Measurements from ENCODE around the gene LMO1.

The LMO1 gene

DNA sequence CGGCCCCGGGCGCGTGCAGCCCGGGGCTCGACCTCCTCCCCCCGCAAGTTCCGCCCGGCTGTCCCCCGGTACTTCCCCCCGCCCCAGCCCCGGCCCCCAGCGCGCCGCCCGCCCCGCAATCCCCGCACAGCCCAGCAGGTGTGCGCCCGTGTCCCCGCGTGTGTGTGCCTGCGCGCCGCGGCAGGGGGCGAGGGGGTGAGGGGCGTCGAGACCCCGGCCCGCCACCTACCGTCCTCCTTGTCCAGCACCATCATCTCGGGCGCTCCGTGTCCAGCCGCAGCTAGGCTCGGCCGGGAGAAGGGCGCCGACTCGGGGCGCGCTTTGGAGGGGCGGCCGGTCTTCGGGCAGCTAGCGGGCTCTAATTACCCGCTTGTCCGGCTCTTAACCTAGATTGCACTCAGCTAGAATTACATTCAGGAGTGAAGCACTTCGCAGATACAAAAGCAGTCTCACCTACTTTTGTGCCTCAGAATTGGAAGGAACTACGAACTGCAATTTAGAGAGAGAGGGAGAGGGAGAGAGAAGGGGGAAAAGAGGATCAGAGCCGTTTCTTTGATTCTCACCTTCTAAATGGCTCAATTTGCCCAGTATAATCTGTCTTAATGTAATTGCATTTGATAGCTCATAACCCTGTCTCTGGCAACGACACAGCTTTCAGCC lies 439 bp downstream of the LMO1 start:
- DNase-seq, result no peak

- no peak for DNase-seq
These were observed 1.0 kb downstream of the LMO1 start for GRCh38 chr11:8262552-8263108.

DNA sequence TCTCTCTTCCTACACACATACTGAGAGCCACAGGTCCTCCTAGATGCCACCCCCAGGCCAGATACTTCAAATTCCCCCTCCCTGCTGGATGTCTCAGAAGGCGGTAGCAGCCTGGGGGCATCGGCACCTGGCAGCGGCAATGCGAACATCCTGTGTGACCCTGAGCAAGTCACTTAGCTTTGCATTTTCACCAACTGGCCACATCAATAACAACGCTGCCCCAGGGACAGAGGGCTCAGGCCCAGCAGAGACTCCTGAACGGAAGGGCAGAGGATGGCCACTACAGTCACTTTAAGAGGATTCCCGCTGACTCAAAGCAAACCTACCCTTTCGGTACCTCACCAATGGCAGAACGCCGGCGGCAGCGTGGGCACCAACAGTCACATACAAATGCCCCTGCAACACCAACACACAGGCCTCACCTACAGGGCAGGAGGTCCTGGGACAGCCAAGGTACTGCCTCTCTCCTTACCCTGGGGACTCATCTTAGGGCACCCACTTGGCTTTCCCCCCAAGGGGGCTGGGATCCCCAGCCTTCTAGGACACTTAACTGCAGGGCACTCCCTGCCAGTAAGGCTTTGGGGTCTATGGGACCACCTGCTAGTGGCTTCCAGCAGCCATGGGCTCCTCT lies 1.6 kb downstream of the LMO1 start:
- DNase-seq, result no peak

- no peak for DNase-seq
These were observed 2.4 kb downstream of the LMO1 start for GRCh38 chr11:8261291-8261690.

DNA sequence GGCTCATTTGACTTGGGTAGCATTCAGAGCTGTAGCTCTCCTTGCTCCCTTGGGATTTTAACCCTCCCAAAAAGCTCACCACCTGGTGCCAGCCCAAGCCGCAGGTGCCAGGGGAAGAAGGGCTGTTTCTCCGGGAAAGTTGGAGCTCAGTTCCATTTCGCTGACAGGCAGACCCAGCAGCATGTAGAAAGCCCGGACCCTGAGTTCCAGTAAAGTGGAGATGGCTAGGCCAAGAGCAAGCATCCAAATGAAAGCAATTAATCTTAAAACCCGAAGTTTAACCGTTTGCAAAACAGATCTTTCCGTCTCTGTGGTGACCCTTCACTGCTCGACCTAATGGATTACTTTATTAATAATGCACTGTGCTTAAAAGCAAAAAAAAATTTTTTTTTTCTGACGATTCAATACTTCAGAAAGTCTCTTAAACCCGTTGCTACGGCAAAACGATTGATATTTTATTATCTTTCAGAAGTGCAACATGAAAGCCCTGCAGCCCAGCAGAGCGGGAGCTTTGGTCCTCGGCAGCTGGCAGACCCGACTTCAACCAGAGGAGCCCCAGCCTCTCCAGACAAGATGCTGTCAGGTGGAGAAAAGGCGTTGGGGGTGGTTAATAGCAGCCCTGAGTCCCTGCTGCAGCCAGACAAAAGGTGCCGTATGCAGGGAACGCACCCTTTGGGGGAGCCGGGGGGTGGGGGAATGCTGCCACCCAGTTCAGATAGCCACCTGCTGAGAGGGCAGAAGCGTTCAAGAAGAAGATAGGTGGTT lies 3.3 kb downstream of the LMO1 start:
- DNase-seq, result no peak

DNA sequence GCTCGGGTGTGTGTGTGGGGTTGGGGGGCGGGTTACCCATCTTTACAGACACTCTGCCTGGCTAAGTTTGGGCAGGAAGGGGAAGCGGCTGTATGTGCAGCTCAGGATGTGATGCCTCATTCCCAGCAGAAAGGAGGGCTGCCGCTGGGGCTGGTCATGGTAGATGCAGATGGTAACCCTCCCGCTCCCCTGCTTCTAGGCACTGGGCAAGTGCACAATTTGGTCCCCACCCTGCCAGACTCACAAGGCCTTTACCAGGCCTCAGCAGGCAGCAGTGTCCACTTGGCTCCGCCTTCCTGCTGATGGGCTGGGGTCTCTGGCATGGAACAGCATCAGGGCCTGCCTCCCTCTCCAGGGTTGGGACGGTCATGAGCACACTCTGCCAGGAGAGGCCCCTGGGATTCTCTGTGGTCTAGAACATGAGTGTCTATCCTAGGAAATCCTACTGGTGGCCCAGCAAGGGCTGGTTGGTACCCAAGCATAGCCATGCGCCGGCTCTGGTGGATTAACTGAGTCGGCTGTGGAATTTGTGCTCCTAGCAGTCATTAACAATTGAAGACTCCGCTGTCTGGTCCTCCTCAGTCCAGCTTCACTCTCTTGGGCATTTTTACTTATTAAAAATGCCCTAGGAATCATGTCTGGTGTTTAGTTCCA lies 4.2 kb downstream of the LMO1 start:
- DNase-seq, result no peak

DNA sequence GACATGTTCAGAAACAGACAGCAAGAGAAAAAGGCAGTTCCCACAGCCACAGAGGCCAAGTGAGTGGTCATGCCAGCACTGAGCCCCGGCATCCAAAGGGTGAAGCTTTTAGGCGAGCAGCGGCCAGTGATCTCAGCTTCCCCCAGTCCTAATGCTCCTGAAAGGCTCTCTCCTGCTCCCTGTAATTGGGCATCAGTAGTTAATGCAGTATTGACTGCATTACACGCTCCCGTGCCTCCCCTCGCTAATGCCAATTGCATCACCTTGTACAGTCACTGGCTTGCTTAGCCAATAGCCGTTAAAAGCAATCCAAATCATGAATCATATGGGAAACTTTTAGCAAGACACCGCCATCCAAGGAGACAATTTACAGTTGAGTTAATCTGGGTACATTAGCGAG lies 4.9 kb downstream of the LMO1 start:
- no peak for DNase-seq

DNA sequence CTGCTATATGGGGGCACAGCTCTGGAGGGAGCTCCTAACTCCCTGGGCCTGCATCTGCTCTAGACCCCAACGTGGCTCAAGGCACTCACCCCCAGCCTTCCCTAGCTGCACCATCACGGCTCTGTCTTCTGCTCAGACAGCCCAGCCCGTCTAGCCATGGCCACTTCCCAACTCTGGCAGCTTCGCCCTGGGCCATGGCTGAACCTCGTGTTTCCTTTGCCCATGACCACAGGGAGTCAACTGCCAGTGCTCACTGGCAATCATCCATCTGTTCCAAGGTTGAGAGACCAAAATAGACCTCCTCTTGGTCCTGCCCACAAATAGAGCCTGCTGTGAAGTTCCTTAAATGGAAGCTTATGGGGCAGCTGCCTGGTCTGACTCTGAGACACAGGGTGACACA lies 5.4 kb downstream of the LMO1 start:
- DNase-seq, result no peak

DNA sequence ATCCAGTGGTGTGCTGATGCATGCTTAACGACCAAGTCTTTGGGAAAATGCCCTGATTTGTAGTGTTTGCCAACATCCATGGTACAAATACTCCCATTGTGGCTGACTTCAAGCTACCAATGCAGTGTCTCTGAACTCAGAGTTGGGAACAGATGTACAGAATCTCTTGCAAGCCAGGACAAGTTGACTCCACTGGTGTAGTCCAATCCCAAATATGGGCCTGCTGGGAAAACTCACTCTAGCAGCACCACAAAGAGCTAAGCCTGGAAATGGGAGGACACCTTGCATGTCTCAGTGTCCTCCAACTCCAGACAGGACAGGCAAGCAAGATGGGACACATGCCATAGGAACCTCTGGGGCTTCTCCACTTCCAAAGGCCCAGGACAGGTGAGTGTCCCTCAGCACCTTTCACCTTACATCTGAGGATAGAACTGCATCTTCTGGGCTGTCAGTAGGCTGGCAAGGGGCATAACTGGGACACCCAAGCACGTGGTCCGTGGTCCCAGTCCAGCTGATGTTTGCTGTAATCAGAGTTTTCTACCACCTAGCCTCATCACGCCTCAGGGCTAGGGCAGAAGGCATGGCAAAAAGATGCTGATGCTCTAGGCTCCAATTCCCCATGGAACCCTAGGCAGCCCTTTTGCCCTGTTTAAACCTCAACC lies 6.5 kb downstream of the LMO1 start:
- DNase-seq, result no peak

DNA sequence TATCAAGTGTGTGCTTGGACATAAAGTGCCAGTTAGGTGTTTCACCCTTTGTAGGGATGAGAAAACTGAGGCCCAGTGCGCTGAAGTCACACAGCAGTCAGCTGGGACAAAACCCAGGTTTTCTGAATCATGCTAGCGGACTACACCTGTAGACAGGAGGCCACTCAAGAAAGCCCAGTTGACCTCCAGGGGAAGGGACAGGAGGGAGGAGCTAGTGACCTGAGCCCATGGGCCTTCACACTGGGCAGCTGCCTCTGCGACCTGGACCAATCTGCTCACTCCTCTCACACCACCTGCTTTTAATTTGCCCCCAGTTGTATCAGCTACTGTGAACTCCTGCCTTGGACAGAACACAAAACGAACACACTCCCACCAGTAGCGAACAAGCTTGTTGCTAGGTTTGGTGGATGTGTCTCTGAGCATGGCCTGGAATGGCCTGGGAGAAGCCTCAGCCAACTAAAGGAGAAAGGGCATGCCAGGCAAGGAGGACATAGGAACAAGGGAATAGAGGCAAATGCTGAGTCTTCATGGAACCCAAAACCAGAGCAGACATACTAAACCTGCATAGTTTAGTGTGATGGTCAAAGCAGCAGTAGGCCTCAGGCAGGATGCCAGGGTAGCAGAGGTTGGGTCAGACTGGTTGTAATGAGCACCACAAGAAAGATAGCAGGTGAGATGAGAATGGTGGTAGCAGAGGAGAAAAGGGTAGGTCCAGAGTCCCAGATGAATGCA lies 7.2 kb downstream of the LMO1 start:
- no peak for DNase-seq

DNA sequence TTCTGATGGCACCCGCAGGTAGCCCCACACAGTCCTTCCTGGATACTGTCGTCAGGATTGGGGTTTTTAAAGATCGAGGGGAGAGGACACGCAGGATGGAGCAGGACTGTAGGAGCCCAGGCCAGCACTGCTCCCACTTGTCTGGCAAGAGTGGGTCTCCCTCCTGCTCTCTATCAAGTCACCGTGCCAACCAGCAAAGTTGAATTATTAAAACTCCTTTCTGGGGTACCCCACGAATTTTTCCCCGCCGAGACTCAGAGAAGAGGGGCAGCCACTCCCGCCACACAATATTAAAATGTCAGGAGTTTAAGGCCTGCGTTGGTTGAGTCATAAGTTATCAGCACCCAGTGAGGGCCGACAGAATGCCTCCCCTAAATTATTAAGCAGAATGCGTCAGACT lies 10.1 kb downstream of the LMO1 start:
- no peak for DNase-seq

DNA sequence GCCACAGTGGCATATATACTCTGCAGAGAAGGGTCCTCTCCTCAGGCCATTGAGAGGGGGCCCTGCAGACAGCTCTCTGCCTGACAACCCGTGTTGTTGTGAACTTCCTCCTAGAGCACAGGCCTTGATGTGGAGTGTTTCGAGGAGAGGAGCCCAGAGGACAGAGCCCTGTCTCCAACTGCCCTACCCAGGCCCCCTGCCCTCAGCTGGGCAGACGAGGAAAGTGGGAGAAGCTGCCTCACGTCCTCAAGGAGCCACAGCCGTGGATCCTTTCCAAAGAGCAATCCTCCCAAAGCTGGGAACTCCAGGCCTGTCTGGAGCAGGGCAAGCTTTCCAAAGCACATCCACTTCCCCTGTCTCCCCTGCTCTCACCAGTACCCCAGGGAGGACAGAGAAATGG lies 10.7 kb downstream of the LMO1 start:
- DNase-seq, result no peak

GRCh38 chr11:8252388-8252787 lies 11.3 kb downstream of the LMO1 start:
- DNase-seq, result no peak

DNA sequence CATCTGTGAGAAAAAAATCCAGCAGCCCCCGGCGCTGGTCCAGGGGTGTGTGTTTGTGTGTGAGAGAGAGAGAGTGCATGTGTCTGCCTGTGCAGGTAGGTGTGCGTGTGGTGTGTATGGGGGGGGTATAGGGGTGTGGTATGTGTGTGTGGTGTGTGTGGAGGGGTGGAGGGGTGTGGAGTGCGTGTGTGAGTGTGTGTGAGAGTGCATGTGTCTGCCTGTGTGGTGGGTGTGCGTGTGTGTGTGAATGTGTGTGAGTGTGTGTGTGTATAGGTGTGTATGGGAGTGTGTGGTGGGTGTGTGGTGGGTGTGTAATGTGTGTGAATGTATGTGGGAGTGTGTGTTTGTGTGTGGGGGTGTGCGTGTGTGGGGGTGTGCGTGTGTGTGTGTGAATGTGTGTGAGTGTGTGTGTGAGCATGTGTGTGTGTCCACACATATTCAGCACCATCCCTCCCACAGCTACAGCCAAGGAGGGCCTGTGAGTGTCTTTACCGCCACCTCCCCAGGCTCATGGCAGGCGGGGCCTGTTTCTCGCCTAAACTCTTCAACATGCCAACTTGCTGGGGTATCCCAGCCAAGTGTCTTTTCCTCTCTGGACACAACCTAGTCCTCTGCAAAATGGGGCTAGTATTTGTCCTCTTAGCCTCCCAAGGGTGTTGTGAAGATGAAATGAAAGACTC lies 11.9 kb downstream of the LMO1 start:
- no peak for DNase-seq

DNA sequence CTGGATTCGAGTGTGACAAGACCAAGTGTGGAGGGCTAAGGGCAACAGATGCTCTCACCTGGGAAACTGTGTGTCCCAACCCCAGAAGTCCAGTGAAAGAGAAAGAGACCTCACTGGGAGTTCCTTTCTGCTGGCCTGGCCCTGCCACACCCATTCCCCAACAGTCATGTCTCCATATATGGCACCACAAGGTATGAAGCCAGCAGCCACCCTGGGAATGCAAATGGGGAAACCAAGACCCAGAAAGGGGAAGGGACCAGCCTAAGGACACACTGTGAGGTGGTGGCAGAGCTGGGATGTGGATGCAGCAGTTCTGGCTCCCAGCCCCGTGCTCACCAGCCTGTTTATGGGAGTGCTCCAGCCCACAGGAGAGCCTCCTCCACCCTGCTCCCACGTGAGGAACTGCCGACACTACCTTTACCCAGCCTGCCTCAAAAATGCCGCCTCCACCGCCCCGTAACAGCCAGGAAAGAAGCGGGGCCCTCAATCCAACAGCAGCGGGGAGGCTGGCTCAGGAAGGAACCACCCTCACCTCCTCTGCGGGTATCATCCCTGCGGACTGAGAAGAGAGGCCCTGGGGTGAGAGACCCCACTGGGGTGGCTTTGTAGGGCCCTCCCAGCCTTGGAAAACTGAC lies 12.6 kb downstream of the LMO1 start:
- no peak for DNase-seq

DNA sequence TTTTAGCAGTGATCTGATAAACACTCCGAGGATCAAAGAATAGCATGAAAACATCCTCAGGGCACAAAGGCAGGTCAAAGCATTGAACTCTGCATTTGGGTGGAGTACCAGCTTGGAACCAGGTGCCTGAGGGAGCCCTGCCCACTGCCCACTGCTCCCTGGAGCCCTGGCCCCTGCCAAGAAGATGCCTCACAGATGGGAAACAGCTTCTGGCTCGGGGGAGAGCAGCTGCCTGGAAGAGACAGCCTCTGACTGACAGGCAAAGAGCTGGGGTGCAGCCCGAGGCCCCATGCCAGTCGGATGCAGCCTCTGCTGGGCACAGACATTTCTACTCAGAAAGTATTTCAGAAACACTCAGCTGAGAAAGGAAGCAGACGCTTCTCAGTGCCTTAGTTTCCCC lies 13.2 kb downstream of the LMO1 start:
- no peak for DNase-seq

GRCh38 chr11:8249482-8249881 lies 14.2 kb downstream of the LMO1 start:
- DNase-seq, result no peak

- DNase-seq, result no peak
These were observed 14.9 kb downstream of the LMO1 start for GRCh38 chr11:8248786-8249185.

GRCh38 chr11:8247312-8247711 lies 16.4 kb downstream of the LMO1 start:
- DNase-seq, result no peak

- DNase-seq, result no peak
These were observed 20.2 kb downstream of the LMO1 start for GRCh38 chr11:8243458-8243857.
